ENCODE results near the gene OSBPL5. TPM values are rescaled to one million over a fixed set of nuclear protein-coding genes. Genes with fewer than 3 reads are reported as not detected.

OSBPL5 gene
- total and polyA plus RNA-seq, 8 donors, result 8.6 to 127 (median 25.2) TPM

DNA sequence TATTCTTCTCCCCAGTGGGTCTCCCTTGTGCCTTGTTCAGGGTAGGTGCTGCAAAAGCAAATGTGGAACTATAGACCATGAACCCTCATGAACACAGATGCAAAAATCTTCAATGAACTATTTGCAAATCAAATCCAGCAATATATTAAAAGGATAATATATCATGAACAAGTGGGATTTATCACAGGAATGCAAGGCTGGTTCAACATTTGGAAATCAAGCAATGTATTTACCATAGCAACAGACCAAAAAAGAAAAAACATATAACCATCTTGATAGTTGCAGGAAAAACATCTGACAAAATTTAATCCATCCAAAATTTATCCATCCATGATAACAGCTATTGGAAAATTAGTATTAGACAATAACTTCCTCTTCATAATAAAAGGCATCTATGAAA is 11.4 kb upstream of the OSBPL5 start:
- Histone ChIP-seq H3K9me3 (peaks cover 0 to 15% (median 8%) of the 10 kb centered on the region in 4 donors), H3K27ac (no peak overlapping the region), H3K4me3 (no peak overlapping the region), H3K36me3 (no peaks in the 10 kb centered on the region), H3K27me3 (no peaks in the 10 kb centered on the region), H3K4me1 (no peaks in the 10 kb centered on the region)
- TF ChIP-seq, protein P1, sequence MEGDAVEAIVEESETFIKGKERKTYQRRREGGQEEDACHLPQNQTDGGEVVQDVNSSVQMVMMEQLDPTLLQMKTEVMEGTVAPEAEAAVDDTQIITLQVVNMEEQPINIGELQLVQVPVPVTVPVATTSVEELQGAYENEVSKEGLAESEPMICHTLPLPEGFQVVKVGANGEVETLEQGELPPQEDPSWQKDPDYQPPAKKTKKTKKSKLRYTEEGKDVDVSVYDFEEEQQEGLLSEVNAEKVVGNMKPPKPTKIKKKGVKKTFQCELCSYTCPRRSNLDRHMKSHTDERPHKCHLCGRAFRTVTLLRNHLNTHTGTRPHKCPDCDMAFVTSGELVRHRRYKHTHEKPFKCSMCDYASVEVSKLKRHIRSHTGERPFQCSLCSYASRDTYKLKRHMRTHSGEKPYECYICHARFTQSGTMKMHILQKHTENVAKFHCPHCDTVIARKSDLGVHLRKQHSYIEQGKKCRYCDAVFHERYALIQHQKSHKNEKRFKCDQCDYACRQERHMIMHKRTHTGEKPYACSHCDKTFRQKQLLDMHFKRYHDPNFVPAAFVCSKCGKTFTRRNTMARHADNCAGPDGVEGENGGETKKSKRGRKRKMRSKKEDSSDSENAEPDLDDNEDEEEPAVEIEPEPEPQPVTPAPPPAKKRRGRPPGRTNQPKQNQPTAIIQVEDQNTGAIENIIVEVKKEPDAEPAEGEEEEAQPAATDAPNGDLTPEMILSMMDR (IDR thresholded peaks at IDR 0.05), result no peak
- TF ChIP-seq POLR2A (IDR thresholded peaks at IDR 0.05) (no peak), EP300 (IDR thresholded peaks at IDR 0.05) (no peak), POLR2AphosphoS5 (IDR thresholded peaks at IDR 0.05) (no peak)
- intact Hi-C loops (cut with DNase I; ENCODE audit: low total_unique reads), result no loop called here
- DNase-seq, result no peak

DNA sequence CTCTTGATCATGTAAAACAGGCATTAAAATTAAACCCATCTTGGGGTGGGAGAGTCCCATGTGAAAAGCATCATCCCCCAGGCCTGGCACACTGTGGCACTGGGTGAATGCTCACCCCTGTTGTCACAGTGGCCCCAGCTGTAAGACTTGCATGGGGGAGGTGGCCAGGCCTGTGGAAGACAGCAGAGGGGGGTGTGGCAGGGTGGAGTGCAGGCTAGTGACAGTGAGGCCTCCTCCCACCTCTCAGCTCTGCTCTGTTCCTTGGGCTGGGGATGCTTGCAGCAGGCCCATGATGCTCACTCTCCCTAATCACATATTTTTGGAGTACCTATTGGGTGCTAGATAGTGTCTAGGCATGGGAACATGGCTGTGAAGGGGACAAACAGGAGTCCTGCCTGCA is 10.1 kb upstream of the OSBPL5 start:
- Histone ChIP-seq H3K4me3 (no peak overlapping the region), H3K36me3 (no peaks in the 10 kb centered on the region), H3K9me3 (peaks cover 0 to 15% (median 8%) of the 10 kb centered on the region in 4 donors), H3K27ac (no peak overlapping the region), H3K27me3 (no peaks in the 10 kb centered on the region), H3K4me1 (peaks cover under 1 to 2% (median under 1%) of the 10 kb centered on the region in 4 donors)
- DNase-seq, result no peak
- TF ChIP-seq, protein P1 (IDR thresholded peaks at IDR 0.05), result no peak
- TF ChIP-seq EP300 (IDR thresholded peaks at IDR 0.05) (no peak), POLR2AphosphoS5 (IDR thresholded peaks at IDR 0.05) (no peak), POLR2A (IDR thresholded peaks at IDR 0.05) (no peak)
- intact Hi-C loops (cut with DNase I; ENCODE audit: low total_unique reads), result no loop called here

DNA sequence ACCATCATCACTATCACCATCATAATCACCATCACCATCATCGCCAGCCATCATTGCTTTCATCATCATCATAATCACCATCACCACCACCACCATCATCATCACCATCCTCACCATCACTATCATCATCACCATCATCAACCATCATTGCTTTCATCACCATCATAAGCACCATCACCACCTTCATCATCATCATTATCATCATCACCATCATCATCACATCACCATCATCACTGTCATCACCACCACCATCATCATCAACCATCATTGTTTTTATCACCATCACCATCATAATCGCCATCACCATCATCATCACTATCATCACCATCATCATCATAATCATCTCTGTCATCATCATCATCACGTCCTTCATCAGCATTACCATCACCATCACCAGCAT is 9.3 kb upstream of the OSBPL5 start:
- Histone ChIP-seq H3K4me3 (no peak overlapping the region), H3K4me1 (peaks cover 7 to 10% (median 9%) of the 10 kb centered on the region in 4 donors), H3K27me3 (peaks cover 0 to 2% (median 0%) of the 10 kb centered on the region in 3 donors), H3K9me3 (peaks cover 0 to 15% (median 8%) of the 10 kb centered on the region in 4 donors), H3K36me3 (no peaks in the 10 kb centered on the region), H3K27ac (no peak overlapping the region)
- TF ChIP-seq POLR2A (IDR thresholded peaks at IDR 0.05), result no peak
- TF ChIP-seq, protein P1 (IDR thresholded peaks at IDR 0.05), result no peak
- no peak for TF ChIP-seq POLR2AphosphoS5 (IDR thresholded peaks at IDR 0.05)
- no peak for TF ChIP-seq EP300 (IDR thresholded peaks at IDR 0.05)
- WGBS, 5 donors, result 79 to 97% (median 89%) methylated on average over 3 of the region's 3 CpGs
- intact Hi-C loops (cut with DNase I; ENCODE audit: low total_unique reads), result no loop called here
- no peak for DNase-seq

DNA sequence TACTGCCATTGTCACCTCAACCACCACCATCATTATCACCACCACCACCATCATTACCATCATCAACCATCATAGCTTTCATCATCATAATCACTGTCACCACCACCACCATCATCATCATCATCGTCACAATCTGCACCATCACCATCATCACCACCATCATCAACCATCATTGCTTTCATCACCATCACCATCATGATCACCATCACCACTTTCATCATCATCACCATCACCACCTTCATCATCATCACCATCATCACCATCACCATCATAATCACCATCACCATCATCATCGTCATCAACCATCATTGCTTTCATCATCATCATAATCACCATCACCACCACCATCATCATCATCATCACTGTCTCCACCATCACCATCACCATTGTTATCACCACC is 8.7 kb upstream of the OSBPL5 start:
- H3K4me1 ChIP-seq, result peaks cover 13 to 16% (median 15%) of the 10 kb centered on the region in 4 donors
- intact Hi-C loops (cut with DNase I; ENCODE audit: low total_unique reads), result no loop called here
- peaks cover 0 to 7% (median 4%) of the 10 kb centered on the region in 3 donors for H3K27me3 ChIP-seq
- no peak overlapping the region for H3K4me3 ChIP-seq
- 96 to 100% (median 98%) methylated on average over 2 of the region's 2 CpGs for WGBS, 5 donors
- H3K27ac ChIP-seq, result no peak overlapping the region
- H3K36me3 ChIP-seq, result no peaks in the 10 kb centered on the region
- TF ChIP-seq EP300 (IDR thresholded peaks at IDR 0.05) (no peak), POLR2A (IDR thresholded peaks at IDR 0.05) (no peak), POLR2AphosphoS5 (IDR thresholded peaks at IDR 0.05) (no peak)
- no peak for DNase-seq
- peaks cover 0 to 15% (median 8%) of the 10 kb centered on the region in 4 donors for H3K9me3 ChIP-seq

DNA sequence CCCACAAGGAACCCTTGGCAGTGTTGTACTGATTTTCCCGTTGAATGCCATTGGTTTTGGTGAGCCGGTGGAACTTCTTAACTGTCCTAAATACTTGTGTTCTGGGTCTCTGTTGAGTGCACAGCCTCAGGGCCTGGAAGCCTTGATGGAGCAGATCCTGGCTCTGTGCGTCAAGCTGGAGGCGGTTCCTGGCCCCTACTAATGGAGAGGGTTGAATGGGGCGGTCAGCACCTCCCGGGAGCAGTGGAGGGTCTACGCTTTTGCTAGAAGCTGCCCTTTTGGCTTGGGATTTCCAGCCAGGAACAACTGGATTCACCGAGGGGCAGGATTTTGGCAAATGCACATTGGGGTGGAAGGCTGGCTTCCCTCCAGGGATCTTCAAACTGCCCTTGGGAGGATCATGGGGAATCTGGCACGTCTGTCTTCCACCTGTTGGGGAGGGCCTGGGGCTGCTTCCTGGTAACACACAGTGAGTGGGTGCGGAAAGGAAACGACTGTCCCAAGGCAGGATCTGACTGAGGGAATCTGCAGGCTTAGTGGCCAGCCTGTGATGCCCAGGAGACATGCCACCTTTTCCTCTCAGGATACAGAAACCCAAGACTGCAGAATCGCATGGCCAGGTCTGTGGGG is 6.9 kb upstream of the OSBPL5 start:
- no peak for TF ChIP-seq EP300 (IDR thresholded peaks at IDR 0.05)
- no peak for TF ChIP-seq POLR2AphosphoS5 (IDR thresholded peaks at IDR 0.05)
- TF ChIP-seq, protein P1 (IDR thresholded peaks at IDR 0.05), result no peak
- no peak for TF ChIP-seq POLR2A (IDR thresholded peaks at IDR 0.05)
- no peak overlapping the region for H3K4me3 ChIP-seq
- H3K9me3 ChIP-seq, result peaks cover 0 to 13% (median 8%) of the 10 kb centered on the region in 4 donors
- no peaks in the 10 kb centered on the region for H3K36me3 ChIP-seq
- intact Hi-C loops (cut with DNase I; ENCODE audit: low total_unique reads), result no loop called here
- H3K4me1 ChIP-seq, result peaks cover 13 to 17% (median 15%) of the 10 kb centered on the region in 4 donors
- WGBS, 5 donors, result 73 to 79% (median 78%) methylated on average over 12 of the region's 12 CpGs
- DNase-seq, result no peak
- no peak overlapping the region for H3K27ac ChIP-seq
- peaks cover 0 to 7% (median 5%) of the 10 kb centered on the region in 3 donors for H3K27me3 ChIP-seq

All from stomach (tissue), 9 donors.